Embryonic facial prominence (tissue), 1 donor: ENCODE data around the gene PPCDC.

Source experiments
- DNase-seq: peaks from one replicate; pipeline ENCODE4 v3.0.0-alpha.2; 2016; ENCODE audit errors: extremely low spot score

Gene PPCDC

GRCh38 chr15:75043509-75044257 lies 20.3 kb downstream of the PPCDC start:
- DNase-seq, result no peak

DNA sequence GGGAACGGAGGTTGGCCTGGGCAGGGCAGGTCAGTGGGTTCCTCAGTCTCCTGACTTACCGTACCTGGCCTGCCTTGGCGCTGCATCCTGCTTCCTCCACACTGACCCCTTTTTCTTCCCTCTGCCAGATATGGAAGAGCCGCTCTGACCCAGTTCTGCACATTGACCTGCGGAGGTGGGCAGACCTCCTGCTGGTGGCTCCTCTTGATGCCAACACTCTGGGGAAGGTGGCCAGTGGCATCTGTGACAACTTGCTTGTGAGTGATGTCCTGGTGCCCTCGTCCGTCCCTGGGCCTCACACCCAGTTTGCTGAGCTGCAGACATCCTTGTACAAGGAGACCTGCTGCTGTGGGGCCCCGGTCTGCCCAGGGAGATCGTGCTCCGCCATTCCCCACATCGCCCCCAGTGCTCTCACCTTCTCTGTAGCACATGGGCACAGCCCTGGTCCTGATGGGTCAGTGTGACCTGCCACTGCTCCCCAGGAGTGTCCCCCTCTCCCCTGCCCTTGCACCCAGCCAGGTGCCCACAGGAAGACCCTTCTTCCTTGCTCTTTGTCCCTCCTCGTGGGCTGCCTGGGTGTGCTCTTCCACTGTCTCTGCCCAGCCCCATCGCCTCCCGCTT lies 21.0 kb downstream of the PPCDC start:
- no peak for DNase-seq

DNA sequence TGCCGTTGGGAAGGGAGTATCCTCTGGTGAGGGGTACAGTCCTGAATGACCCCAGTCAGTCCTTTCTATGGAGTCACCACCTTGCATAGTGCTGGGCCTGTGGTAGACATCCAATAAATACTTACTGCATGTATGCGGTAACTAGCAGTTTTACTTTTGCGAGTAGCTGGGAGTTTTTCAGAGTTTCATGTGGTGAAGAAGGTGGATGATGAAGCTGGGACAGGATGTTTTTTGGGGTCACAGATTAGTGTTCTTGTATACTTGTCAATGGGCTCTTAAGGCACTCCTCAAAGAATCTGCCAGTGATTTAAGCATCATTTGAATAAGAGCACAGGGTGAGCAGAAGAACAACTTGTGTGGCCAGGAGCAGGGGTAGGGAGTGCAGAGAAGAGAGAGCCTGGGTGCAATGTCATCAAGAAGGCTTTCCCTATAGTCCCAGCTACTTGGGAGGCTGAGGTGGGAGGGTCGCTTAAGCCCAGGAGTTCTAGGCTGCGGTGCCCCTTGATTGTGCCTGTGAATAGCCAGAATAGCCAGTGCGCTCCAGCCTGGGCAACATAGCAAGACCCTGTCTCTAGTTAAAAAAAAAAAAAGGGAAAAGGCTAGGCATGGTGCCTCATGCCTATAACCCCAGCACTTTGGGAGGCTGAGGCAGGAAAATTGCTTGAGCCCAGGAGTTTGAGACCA lies 22.1 kb downstream of the PPCDC start:
- no peak for DNase-seq

- DNase-seq, result no peak
Measured at GRCh38 chr15:75048394-75048793, 25.0 kb downstream of the PPCDC start.

- no peak for DNase-seq
Measured at GRCh38 chr15:75049392-75049791, 26.0 kb downstream of the PPCDC start.

- DNase-seq, result no peak
Measured at GRCh38 chr15:75050283-75050682, 26.9 kb downstream of the PPCDC start.

GRCh38 chr15:75051191-75051608 lies 27.8 kb downstream of the PPCDC start:
- DNase-seq, result no peak

- no peak for DNase-seq
Measured at GRCh38 chr15:75051711-75052110, 28.3 kb downstream of the PPCDC start.

- no peak for DNase-seq
Measured at GRCh38 chr15:75052972-75053747, 29.8 kb downstream of the PPCDC start.

- DNase-seq, result no peak
Measured at GRCh38 chr15:75053748-75054125, 30.3 kb downstream of the PPCDC start.

DNA sequence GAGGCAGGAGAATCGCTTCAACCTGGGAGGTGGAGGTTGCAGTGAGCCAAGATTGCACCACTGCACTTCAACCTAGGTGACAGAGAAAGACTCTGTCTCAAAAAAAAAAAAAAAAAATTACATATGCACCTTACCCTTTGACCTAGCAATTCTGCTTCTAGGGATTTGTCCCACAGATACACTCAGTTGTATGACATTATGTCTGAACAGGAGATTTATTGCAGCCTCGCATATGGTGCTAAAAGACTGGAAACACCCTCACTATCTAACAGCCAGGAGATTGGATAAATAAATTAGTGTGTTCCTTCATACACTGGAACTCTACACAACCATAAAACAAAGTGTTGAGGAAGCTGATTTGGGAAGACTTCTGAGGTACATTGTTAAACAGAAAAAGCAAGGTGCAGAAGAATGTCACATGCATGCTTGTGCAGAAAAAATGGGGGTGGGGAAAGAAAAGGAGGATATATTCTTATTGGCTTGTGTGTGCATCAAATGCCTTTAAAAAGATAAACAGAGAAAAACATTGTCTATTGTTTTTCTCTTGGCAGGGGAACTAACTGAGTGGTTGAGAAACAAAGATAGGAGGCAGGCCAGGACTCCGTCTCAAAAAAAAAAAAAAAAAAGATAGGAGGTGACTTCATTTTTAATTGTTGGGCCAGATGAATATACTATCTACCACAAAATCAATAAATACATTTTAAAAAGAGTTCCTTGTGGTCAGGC lies 30.9 kb downstream of the PPCDC start:
- no peak for DNase-seq

DNA sequence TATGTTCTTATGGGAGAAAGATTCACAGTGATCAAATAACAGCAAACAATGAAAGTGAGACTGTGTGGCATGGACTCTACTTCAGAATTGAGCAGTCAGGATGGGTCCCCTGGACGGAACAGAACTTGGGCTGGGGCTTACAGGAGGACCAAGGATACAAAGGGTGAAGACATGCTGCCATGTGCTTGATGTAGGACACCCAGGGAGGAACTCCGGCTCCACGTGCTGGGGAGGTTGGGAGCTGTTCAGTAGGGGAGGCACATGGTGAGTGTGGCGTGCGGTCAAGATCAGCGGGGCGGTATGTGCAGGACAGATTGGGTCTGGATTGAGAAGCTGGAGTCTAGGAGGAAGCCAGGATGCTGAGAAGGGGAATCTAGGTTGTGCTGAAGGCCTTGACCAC lies 32.6 kb downstream of the PPCDC start:
- DNase-seq, result no peak

DNA sequence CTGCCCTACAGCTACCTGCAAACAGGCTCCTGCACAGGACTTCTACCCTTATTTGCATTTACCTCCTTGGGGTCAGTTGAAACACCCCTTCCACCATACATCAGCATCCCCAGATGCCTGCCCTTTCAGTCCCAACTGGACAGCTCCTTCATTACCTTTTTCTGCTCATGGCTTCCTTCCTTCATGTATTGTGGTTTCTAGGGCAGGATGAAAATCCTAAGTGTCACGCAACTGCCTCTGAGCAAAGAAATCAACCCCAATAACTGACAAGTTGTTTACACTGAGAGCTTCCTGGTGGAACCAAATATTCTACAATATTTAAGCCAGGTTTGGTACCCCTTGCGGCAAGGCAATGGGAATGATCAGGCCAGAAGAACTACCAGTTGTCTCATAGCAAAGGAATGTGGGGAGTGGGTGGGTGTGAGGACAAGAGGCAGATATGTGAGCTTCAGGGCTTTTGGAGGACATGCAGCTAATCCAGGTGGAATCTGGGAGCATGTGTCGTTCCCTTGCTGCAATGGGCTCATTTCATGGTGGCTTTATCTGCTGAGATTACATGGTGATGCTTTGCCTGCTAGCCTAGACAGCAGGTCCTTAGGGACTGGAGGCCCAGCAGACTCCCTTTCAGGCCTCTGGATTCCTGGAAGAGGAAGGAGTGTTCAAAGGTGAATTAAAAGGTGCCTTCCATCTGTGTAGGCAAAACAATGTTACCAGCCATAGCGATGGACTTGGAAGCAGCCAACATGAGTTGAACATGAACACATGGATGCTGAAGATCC lies 34.9 kb downstream of the PPCDC start:
- DNase-seq, result no peak

DNA sequence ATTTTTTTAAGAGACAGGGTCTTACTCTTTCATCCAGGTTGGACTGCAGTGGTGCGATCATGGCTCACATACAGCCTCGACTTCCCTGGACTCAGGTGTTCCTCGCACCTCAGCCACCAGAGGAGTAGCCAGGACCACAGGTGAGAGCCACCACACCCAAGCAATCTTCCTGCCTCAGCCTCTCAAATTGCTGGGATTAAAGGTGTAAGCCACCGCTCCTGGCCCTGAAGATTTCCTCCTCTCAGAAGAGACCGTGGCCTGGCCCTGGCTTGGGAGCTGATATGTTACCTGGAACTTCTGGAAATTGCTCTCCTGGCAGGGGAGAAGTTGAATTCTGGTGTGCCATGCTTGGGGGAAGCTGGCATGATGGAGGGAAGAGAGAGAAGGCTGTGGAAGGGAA lies 36.2 kb downstream of the PPCDC start:
- DNase-seq, result no peak

DNA sequence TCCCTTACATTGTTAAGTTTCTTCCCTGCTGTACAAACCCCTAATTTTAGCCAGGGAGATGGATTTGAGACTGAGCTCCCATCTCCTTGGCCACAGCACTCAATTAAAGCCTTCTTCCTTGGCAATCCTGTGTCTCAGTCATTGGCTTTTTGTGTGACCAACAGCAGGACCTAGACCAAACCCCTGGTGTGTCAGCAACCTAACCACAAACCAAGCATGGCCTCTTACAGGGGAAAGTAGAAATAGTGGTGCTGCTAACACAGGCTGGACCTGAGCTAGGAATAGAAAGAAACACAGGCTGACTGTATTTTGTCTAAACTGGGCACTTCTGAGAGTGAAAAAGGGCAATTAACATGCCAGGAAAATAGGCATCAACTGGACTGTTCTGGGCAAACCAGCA lies 37.9 kb downstream of the PPCDC start:
- no peak for DNase-seq

DNA sequence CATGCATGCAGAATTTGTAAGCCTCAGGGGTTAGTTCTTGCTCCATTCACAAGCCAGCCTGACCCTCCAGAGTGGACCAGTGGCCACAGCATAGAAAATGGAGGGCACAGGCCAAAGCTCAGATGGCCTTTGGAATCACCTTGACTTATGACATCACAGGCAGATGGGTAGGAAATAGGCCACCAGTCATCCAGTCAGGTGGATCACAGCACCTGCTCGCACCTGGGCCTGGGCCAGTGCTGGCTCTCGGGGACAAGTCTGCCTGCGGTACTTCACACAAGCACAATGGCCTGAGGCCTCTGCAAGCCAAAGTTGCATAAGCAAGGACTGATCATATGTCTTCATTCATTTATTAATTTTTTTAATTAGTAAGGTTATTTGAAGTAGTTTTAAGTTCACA lies 39.3 kb downstream of the PPCDC start:
- DNase-seq, result no peak

- DNase-seq, result no peak
Measured at GRCh38 chr15:75063338-75063737, 39.9 kb downstream of the PPCDC start.

DNA sequence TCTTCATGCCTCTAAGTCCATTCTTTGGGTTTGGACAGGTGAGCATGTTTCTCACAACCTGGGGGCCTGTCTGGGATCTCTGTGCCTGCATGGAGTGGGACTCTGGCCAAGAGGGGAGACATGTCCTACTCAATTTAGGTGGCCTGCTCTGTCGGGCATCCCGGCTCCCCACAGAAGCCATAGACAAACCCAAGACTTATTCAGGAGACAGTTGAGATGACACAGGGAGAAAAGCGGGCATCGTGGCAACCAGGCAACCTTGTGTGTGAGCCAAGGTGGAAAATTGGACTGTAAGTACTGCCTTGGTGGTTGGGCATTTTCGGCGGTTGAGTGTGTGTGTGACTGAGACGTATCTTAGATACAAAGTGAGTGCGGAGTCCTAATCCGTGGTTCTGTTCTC lies 40.5 kb downstream of the PPCDC start:
- DNase-seq, result no peak

DNA sequence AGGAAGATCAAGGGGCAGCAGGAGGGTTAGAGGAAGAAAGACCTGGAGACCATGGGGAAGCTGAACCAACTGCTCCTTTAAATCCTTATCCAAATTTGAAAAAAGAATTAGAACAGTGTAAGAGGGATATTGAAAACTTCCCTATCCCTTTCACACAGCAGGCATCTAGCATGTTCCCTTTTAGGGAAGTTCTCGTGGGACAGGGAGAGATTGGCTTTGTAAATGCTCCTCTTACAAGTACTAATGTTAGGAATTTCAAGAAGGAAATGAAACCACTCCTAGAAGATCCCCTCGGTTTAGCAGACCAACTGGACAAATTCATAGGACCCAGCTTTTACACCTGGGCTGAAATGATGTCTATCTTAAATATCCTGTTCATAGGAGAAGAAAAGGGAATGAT lies 41.5 kb downstream of the PPCDC start:
- no peak for DNase-seq

DNA sequence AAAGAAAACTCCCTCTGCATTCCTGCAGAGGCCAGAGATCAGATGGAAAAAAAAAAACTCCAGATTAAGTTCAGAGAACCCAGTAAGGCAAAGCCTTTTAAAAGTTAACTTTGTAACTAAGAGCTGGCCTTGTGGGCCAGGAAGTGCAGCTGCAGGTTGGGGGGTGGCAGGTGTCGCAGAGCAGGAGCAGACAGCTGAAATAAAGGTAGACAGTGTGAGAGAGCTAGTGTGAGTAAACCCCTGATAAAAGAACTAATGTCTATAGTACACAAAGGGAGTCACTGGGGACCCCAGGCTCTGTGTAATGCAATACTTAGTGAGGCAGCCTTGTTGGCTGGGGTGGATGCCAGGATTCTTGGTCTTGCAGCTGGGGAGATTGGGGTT lies 42.1 kb downstream of the PPCDC start:
- no peak for DNase-seq
